T-helper 2 cell treated with Interferon-gamma antibody and Interleukin-4, amounts not matched to agents 100 ng/mL and 5 ng/mL, for 36 hours (primary cell): ENCODE data around the gene CDH23. TPM values are rescaled to one million over a fixed set of nuclear protein-coding genes. Genes with fewer than 3 reads are reported as not detected.
"Not testable (repeated sequence)": the region's sequence is repeated elsewhere in the genome, so short reads cannot be mapped to it uniquely, and the experiment has no call there.

ENCODE experiments used
- intact Hi-C: fragments of 100-400 bp; cut with micrococcal nuclease; formaldehyde crosslinking; loops from one replicate; pipeline ENCODE4 v1.15.1; 2023
- total RNA-seq: library from RNA; stranded (reverse); gene quantifications from 2 replicates; pipeline ENCODE4 v1.2.3, GENCODE V29; 2022

The CDH23 gene
- total RNA-seq: 4.2 and 4.8 TPM in 2 replicates

DNA sequence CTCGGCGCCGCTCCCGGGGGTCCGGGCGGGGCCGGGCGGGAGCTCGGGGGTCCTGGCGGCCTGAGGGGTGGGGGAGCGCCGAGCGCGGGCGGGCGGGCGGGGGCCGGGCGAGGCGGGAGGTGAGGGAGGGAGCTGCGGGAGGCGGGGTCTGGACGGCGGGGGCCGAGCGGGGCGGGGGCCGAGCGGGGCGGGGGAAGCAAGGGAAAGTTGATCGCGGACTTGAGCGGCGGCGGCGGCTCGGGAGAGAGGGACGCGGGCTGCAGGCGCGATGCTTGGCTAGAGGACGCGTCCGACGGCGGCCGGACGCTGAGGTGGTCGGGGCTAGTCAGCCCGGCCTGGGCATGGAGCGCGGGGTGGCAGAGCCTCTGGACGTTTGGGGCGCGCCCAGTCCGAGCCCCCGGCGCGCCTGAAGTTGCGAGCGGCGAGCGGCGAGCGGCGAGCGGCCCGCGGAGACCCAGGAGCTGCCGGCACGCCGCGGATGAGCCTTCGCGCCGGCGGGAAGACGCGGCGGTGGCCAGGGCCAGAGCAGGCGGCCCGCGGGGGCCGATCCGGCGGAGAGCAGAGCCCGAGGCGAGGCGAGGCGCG lies at the start of gene CDH23:
Gene CDH23 (plus strand): TSS at position 210 of the 585 bp plus-strand sequence. CDS start 42,912 bp downstream, outside the sequence.
- intact Hi-C loops: no loop called here

- intact Hi-C loops: no loop called here
Observed at GRCh38 chr10:71347587-71348395, 48.9 kb upstream of the CDH23 start.

- intact Hi-C loops: no loop called here
Observed at GRCh38 chr10:71348850-71349249, 47.9 kb upstream of the CDH23 start.

DNA sequence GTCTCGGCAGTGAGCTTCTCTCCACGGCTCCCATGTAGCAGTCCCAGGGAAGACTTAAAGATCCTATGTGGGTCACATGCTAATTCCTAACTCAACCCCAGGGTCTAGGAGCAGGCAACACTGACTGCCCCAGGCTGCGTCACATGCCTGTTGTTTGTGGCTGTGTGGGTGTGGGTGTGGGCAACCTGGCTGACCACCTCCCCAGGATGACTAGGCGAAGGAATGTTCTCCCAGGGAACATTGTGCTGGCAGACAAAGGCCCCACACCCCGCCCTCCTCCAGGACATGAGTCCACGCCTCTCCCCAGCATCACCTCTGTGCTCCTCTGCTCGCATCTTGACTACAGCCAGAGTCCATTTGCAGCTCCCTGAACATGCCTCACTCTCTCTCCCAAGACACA lies 47.3 kb upstream of the CDH23 start:
- intact Hi-C loops: no loop called here

DNA sequence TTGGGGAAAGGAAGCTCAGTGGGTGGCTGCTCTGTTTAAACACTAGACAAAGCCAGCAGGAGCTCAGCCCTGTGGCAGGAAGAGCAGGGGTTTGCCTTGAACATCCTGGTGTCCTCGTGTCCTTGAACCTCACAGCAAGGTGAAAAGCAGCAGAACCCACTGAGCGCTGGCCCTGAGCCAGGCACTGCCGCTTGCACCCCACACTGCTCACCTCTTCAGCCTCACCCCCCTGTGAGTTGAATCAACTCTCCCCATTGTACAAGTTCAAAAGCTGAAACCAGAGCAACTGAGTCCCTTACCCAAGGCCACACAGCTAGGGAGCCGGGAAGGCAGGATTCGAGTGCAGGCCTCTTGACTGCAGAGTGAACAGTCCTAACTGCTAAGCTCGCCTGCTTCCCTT lies 45.6 kb upstream of the CDH23 start:
- intact Hi-C loops: no loop called here

DNA sequence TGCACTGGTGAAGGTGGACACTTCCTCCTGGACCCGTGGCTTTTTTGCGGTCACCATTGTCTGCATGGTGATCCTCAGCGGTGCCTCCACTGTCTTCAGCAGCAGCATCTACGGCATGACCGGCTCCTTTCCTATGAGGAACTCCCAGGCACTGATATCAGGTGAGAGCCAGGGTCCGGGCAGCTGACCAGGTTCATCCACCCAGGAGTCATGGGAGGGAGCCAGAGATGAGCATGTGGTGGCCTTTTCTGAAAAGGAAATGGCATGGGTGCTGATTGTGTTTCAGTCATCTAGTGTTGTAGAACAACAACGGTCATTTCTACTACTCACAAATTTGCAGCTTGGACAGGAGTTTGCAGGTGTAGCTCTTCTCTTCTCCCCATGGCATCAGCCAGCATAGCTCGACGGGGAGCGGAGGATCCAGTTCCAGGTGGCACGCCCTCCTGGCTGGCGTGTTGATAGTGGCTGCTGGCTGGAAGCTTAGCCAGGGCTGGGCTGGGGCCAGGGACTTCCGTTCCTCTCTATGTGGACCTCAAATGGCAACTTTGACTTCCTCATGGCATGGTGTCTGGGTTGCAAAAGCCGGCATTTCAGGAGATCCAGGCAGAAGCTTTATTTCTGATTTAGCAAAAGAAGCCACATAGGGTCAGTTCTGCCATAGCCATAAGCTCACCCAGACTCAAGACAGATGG lies 44.9 kb upstream of the CDH23 start:
- intact Hi-C loops: no loop called here

- intact Hi-C loops: no loop called here
Observed at GRCh38 chr10:71353639-71354038, 43.1 kb upstream of the CDH23 start.

DNA sequence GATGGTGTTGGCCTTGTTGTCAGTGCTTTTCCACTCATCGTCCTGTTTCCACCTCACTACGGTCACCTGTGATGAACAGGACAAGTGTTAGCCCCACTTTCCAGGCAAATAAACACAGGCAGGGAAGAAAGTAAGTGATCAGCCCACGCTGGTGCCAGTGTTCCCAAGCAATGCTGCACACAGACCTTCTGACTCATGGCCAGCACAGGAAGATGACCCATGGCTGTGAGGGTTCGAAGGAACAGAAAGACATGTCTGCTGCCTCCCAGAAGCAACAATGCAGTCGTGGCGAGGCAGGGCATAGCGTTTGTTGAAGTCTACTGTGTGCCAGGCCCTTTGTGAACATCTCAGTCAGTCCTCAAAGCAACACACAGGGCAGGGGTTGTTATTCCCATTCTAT lies 41.9 kb upstream of the CDH23 start:
- intact Hi-C loops: no loop called here

DNA sequence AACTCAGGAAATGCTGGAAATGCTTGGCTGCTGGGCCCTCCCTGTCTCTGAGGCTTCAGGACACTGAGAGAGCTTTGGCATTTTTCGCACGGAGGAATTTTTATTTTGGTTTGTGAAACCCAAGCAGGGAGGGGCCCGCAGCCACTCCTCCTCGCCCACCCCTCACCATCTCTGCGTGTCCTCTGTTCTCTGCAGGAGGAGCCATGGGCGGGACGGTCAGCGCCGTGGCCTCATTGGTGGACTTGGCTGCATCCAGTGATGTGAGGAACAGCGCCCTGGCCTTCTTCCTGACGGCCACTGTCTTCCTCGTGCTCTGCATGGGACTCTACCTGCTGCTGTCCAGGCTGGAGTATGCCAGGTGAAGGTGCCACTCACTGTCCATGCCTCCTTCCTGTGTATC lies 40.8 kb upstream of the CDH23 start:
- intact Hi-C loops: no loop called here

- intact Hi-C loops: no loop called here
Observed at GRCh38 chr10:71357792-71358265, 38.9 kb upstream of the CDH23 start.

DNA sequence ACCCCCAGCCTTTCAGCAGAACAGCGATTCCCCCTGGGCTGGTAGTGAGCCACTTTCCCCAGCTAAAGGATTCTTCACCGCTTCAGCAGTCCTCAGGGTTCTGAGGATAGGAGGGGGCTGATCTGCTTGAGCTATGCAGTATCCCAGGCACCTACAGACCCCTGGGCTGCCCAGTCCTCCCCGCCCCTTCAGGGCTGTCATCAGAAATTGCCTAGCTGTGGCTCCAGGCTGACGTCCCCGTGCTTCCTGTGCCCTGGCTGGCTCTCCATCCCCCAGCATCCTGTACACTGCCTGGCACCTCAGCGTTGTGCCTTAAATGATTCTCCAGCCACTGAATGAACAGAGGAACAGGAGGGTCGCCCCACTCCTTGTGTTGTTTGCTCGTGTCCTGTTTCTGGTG lies 38.4 kb upstream of the CDH23 start:
- intact Hi-C loops: no loop called here

DNA sequence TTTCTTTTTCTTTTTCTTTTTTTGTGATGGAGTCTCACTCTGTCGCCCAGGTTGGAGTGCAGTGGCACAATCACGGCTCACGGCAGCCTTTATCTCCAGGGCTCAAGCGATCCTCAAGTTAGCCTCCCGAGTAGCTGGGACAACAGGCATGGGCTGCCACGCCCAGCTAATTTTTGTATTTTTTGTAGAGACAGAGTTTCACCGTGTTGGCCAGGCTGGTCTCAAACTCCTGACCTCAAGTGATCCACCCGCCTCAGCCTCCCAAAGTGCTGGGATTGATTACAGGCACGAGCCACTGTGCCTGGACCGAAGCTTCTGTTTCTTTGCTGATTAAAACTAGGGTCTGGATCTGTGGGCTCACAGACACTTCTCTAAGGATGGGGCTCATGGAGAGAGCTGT lies 37.8 kb upstream of the CDH23 start:
- intact Hi-C loops: not testable (repeated sequence)

DNA sequence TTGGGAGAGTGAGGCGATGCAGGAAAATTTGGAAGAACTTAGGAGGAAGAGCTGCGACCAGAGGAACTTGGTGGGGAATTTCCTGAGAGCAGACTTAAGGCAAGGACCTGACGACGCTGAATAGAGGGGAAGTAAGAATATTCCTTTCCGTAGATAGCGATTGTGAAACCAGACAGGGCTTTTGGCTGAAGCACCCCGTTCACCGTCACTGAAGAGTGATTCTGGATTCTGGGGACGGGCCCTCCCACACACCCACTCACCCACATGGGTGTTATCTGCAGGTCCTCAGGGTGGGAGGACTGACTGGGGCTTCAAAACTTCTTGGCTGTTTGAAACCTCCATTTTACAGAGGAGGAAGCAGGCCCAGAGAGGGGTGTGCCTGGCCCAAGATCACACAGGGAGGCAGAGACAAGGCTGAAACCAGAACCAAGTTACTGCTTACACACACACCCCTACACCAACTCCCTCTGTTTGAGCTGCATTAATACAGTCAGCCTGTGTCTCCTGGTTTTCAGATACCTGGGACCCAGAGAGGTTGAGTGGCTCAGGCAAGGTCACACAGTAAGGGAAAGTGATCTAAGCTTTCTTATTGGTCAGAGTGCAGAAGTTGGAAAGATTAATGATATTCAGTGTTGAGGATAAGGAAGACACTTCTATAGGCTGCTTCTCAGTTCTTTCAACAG lies 37.2 kb upstream of the CDH23 start:
- intact Hi-C loops: no loop called here

DNA sequence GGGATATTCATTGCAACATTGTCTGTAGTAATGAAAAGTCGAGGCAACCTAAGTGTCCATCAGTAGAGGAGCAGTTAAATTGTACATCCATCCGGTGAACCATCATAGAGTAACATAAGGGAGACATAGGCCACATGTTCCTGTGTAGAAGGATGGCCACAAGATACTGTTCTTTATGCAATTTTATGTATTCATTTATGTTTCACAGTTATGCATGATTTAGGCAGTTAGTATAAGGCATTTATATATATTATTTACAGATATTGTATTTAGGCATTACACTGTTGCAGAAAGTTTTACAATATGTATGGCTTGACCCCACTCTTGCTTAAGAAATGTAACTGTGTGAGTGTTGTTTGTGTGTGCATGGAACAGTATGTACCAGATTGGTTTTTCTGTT lies 36.0 kb upstream of the CDH23 start:
- intact Hi-C loops: no loop called here

GRCh38 chr10:71361581-71361980 lies 35.1 kb upstream of the CDH23 start:
- intact Hi-C loops: no loop called here

DNA sequence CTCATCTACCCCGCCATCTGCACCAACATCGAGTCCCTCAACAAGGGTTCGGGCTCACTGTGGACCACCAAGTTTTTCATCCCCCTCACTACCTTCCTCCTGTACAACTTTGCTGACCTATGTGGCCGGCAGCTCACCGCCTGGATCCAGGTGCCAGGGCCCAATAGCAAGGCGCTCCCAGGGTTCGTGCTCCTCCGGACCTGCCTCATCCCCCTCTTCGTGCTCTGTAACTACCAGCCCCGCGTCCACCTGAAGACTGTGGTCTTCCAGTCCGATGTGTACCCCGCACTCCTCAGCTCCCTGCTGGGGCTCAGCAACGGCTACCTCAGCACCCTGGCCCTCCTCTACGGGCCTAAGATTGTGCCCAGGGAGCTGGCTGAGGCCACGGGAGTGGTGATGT lies 34.6 kb upstream of the CDH23 start:
- intact Hi-C loops: no loop called here

GRCh38 chr10:71363936-71364335 lies 32.8 kb upstream of the CDH23 start:
- intact Hi-C loops: no loop called here

DNA sequence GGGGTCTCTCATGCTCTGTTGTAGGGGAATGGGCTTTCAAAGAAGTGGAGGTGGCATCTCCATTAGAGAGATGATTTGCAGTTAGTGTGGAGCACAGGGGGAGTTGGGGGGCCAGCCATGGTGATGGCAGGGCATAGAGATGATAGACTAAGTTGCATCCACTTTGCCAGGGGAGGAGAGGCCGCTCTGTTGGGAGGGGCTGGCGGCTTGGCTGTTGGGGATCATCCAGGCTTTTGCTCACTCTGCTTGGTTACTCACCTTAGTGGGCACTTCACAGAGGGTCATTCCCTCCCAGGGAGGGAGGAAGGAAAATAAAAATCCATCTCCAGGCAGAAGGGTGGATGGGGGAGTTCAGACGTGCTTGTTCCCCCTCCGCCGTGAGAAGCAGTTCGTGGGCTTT lies 31.4 kb upstream of the CDH23 start:
- intact Hi-C loops: no loop called here

GRCh38 chr10:71366690-71367089 lies 30.0 kb upstream of the CDH23 start:
- intact Hi-C loops: no loop called here

DNA sequence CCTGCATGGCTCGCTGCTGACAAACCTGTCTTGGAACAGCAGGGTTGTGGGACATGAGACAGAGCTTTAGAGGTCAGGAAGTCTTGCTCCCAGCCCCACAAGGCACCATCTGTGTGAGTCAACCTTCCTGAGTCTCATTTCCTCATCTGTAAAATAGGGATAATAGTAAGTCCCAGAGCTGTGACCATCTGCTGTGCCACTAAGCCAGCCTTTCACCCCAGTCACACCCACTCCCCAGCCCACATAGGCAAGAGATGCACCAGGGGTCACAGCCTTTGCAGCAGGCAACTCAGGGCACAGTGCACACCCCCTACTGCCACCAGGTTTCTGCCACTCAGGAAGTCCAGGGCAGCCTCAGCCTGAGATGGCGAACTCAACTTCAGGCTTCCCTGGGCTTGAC lies 29.4 kb upstream of the CDH23 start:
- intact Hi-C loops: no loop called here

DNA sequence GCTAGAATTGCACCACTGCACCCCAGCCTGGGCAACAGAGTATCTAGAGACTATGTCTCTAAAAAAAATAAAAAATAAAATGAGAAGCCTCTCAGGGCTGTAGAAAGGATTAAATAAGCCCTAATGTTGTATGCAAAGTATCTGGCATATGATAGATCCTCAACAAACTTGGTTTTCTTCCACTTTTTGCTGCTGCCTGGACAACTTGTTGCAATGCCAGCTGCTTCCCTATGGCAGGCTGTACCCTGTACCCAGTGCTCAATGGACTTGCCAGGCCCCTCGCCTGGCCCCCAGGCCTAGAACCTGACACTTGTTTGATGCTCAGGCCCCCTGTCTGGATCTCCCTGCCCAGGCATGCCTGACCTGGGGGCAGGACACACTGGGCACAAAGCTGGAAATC lies 28.5 kb upstream of the CDH23 start:
- intact Hi-C loops: no loop called here

- intact Hi-C loops: no loop called here
Observed at GRCh38 chr10:71368643-71369042, 28.1 kb upstream of the CDH23 start.
